NB4 (cell line): ENCODE data around the gene ELMO3.
A peak's percentile ranks its signal among the peaks of the same experiment; 100 is the strongest.

Source experiments
- CTCF ChIP-seq: IDR thresholded peaks from one replicate; pipeline ENCODE4 v1.5.1; 2012; ENCODE audit warnings: low read depth, low read length
- POLR2A ChIP-seq: IDR thresholded peaks from 2 replicates; pipeline ENCODE4 v1.6.1; 2011; ENCODE audit warnings: mild to moderate bottlenecking; ENCODE audit not compliant: insufficient read length; ENCODE audit errors: extremely low read depth

GRCh38 chr16:67169642-67170167, 29.2 kb upstream of the ELMO3 start:
- peak; percentile 88 for TF ChIP-seq CTCF
- TF ChIP-seq POLR2A, result no peak
